Rectal smooth muscle tissue (tissue), 1 donor: ENCODE data around the gene DISC1.
"Not testable (repeated sequence)": the region's sequence is repeated elsewhere in the genome, so short reads cannot be mapped to it uniquely, and the experiment has no call there.

Experiments
- H3K27ac ChIP-seq: one replicate; pipeline ENCODE4 v1.7.0; 2013; ENCODE audit warnings: low read depth, low read length, inconsistent platforms
- H3K27me3 ChIP-seq: one replicate; pipeline ENCODE4 v1.7.0; 2013; ENCODE audit warnings: low read length; ENCODE audit not compliant: control insufficient read depth, insufficient read depth
- H3K36me3 ChIP-seq: one replicate; pipeline ENCODE4 v1.7.0; 2013; ENCODE audit warnings: low read length; ENCODE audit not compliant: control insufficient read depth, insufficient read depth
- H3K4me1 ChIP-seq: one replicate; pipeline ENCODE4 v1.7.0; 2013; ENCODE audit warnings: low read length; ENCODE audit not compliant: control insufficient read depth, insufficient read depth
- H3K4me3 ChIP-seq: one replicate; pipeline ENCODE4 v1.7.0; 2013; ENCODE audit warnings: low read length
- H3K9ac ChIP-seq: one replicate; pipeline ENCODE4 v1.7.0; 2013; ENCODE audit warnings: low read length

Gene DISC1

DNA sequence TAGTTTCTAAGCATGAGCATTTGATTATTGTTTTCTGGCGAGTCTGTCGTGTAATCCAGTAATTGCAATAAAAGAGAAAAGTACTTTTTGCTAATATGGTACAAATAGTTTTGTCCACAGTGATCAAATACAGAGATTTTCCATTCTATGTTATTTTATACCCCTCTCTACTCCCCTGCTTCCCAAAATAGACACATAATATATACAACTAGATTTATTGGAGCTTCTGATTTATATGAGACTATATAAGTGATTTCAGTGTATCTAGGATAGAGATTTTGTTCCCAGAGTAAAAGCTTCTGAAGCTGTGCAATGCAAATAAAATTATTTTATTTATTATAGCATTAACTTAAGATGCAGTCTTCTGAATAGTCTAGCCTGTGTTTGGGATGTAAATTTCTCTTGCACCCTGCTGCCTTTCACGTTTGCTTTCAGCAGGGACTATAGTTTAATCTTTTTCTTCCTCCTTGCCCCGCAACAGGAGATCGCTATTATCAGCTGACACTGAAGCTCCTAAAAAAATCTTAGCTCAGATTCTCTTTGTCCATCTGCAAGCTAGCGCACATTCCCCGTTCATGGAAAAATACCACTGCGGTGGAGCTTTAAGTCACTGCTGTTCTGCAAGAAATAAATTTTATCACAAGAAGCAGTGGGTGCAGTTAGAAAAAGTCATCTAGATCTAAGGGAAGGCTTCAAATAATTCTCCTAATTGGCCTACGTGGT lies 273.3 kb downstream of the DISC1 start:
- Histone ChIP-seq H3K27me3 (no peaks in the 10 kb centered on the region), H3K27ac (no peak overlapping the region), H3K4me1 (no peaks in the 10 kb centered on the region), H3K9ac (no peak overlapping the region), H3K4me3 (no peak overlapping the region), H3K36me3 (no peaks in the 10 kb centered on the region)

GRCh38 chr1:231903586-231904081 lies 277.0 kb downstream of the DISC1 start:
- Histone ChIP-seq H3K4me1 (no peaks in the 10 kb centered on the region), H3K4me3 (no peak overlapping the region), H3K9ac (no peak overlapping the region), H3K36me3 (no peaks in the 10 kb centered on the region), H3K27me3 (no peaks in the 10 kb centered on the region), H3K27ac (no peak overlapping the region)

GRCh38 chr1:231907310-231907709 lies 280.7 kb downstream of the DISC1 start:
- H3K4me1 ChIP-seq, H3K27ac ChIP-seq, H3K27me3 ChIP-seq: not testable (repeated sequence)

GRCh38 chr1:231913493-231913892 lies 286.9 kb downstream of the DISC1 start:
- H3K36me3 ChIP-seq = no peaks in the 10 kb centered on the region
- H3K4me3 ChIP-seq = no peak overlapping the region
- H3K27ac ChIP-seq = no peak overlapping the region
- H3K9ac ChIP-seq = no peak overlapping the region
- no peaks in the 10 kb centered on the region for H3K4me1 ChIP-seq
- no peaks in the 10 kb centered on the region for H3K27me3 ChIP-seq

More at GRCh38 chr1:231907310-231907709, 280.7 kb downstream of the DISC1 start:
- H3K9ac ChIP-seq, H3K4me3 ChIP-seq, H3K36me3 ChIP-seq: not testable (repeated sequence)

GRCh38 chr1:231918239-231919015 lies 291.8 kb downstream of the DISC1 start:
- Histone ChIP-seq H3K36me3 (no peaks in the 10 kb centered on the region), H3K9ac (no peak overlapping the region), H3K27me3 (no peaks in the 10 kb centered on the region), H3K27ac (no peak overlapping the region), H3K4me3 (no peak overlapping the region), H3K4me1 (no peaks in the 10 kb centered on the region)

- Histone ChIP-seq H3K36me3 (no peaks in the 10 kb centered on the region), H3K4me1 (no peaks in the 10 kb centered on the region), H3K4me3 (no peak overlapping the region), H3K9ac (no peak overlapping the region), H3K27me3 (no peaks in the 10 kb centered on the region), H3K27ac (no peak overlapping the region)
These were observed 292.8 kb downstream of the DISC1 start for GRCh38 chr1:231919239-231919885.

GRCh38 chr1:231919886-231920285 lies 293.3 kb downstream of the DISC1 start:
- Histone ChIP-seq H3K36me3 (no peaks in the 10 kb centered on the region), H3K4me3 (no peak overlapping the region), H3K27me3 (no peaks in the 10 kb centered on the region), H3K27ac (no peak overlapping the region), H3K4me1 (no peaks in the 10 kb centered on the region), H3K9ac (no peak overlapping the region)

GRCh38 chr1:231921646-231922345 lies 295.2 kb downstream of the DISC1 start:
- H3K4me1 ChIP-seq = no peaks in the 10 kb centered on the region
- no peak overlapping the region for H3K4me3 ChIP-seq
- H3K27me3 ChIP-seq = no peaks in the 10 kb centered on the region
- H3K36me3 ChIP-seq = no peaks in the 10 kb centered on the region
- H3K27ac ChIP-seq = no peak overlapping the region
- no peak overlapping the region for H3K9ac ChIP-seq

DNA sequence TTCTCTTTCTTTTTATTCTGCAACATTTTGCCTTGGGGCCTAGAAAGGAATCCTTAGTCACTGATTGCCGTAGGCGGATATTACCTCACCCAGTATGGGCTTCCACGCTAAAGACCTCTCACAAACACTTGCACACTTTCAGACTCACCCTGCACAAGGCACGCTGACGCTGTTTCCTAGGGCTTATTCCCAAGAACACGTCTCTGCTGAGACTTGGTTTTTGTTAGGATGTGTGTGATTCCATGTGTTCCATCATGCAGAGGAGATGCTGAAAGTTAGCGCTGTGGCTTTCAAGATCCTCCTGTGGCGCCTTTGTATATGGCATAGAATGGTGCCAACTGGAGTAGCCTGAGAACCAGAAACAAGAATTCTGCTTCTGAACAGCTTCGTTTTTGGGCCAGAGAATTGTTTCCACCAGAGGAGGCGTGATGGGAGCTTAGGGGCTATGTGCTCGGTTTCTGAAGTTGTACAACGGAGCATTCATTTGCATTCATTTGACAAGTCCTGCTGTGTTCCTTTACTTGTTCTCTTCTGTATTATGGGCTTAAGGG lies 297.0 kb downstream of the DISC1 start:
- H3K9ac ChIP-seq = no peak overlapping the region
- H3K36me3 ChIP-seq = no peaks in the 10 kb centered on the region
- H3K27me3 ChIP-seq = no peaks in the 10 kb centered on the region
- no peak overlapping the region for H3K27ac ChIP-seq
- H3K4me3 ChIP-seq = no peak overlapping the region
- H3K4me1 ChIP-seq = no peaks in the 10 kb centered on the region

GRCh38 chr1:231924180-231924579 lies 297.6 kb downstream of the DISC1 start:
- no peak overlapping the region for H3K27ac ChIP-seq

GRCh38 chr1:231925864-231926263 lies 299.3 kb downstream of the DISC1 start:
- H3K4me3 ChIP-seq = no peak overlapping the region
- no peak overlapping the region for H3K9ac ChIP-seq
- no peak overlapping the region for H3K27ac ChIP-seq
- H3K27me3 ChIP-seq = no peaks in the 10 kb centered on the region
- no peaks in the 10 kb centered on the region for H3K36me3 ChIP-seq
- H3K4me1 ChIP-seq = no peaks in the 10 kb centered on the region

More at GRCh38 chr1:231924180-231924579, 297.6 kb downstream of the DISC1 start:
- H3K4me1 ChIP-seq = no peaks in the 10 kb centered on the region
- no peaks in the 10 kb centered on the region for H3K27me3 ChIP-seq
- H3K9ac ChIP-seq = no peak overlapping the region
- H3K36me3 ChIP-seq = no peaks in the 10 kb centered on the region
- no peak overlapping the region for H3K4me3 ChIP-seq

DNA sequence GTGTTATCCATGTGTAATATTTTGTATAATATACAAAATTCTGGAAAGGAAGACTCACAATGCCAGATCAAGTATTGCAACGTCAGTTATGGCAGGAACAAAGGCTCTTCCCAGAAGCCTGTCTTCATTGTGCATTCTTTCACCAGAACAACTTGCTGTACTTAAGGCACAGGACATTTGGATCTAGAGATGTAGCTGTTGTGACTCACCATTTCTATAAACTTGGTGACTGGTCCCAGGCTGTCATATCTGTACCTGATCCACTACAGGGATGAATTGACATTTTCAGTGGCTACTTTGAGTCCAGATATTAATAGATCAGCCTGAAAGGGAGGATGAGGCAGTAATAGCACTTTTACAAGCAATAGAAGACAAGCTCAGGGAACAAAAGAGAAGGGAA lies 299.8 kb downstream of the DISC1 start:
- Histone ChIP-seq H3K4me3 (no peak overlapping the region), H3K36me3 (no peaks in the 10 kb centered on the region), H3K27ac (no peak overlapping the region), H3K4me1 (no peaks in the 10 kb centered on the region), H3K9ac (no peak overlapping the region), H3K27me3 (no peaks in the 10 kb centered on the region)
